HG03159 (cell line): ENCODE measurements around the gene BCAP31.
"Not testable (repeated sequence)": the region's sequence is repeated elsewhere in the genome, so short reads cannot be mapped to it uniquely, and the experiment has no call there.

Experiments
- ATAC-seq: cut with Tn5 transposase; IDR thresholded peaks from one replicate; pipeline ENCODE4 v1.9.1; 2021; ENCODE audit warnings: mild to moderate bottlenecking, moderate library complexity; ENCODE audit not compliant: unreplicated experiment

Gene BCAP31

DNA sequence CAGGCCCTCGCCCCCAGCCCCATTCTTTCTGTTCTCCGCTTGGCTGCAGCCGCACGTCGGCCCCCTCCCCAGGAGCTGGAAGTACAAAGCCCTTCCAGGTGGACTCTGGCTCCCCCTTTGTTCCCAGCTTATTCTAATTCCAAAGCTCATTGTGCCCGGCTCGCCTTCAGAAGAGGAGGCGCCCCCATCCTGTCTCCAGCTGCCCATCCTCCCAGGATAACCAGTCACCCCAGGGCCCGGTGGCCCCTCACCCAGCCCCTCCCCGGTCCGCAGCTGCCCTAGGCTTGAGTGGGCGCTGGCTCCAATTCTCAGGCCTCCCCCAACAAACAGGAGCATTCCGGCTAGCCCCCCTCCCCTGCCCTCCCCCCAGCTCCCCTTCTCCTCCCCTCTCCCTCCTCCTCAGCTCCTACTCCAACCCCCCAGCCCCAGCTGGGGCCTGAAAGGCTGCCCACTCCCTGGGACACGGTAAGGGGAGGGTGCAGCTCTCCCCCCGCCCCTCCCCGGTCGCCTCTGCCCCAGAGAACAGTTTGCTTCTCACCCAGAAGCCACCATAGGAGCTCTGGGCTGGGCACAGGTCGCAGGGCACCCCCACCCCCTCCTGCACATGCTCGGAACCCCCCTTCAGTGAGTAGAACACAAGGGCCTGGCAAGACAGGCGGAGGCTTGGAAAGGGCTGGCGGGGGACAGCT is 39.6 kb downstream of the BCAP31 start:
- ATAC-seq: no peak

DNA sequence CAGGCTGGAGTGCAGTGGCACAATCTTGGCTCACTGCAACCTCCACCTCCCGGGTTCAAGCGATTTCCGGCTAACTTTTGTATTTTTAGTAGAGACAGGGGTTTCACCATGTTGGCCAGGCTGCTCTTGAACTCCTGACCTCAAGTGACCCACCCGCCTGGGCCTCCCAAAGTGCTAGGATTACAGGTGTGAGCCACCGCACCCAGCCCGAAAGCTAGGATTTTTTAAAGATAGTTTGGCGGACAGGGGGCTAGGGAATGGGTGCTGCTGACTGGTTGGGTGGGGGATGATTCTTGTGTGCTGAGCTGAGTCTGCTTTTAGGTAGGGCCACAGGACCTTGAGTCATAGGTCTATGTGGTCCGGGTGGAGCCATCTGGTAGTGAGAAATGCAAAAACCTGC is 40.7 kb downstream of the BCAP31 start:
- not testable (repeated sequence) for ATAC-seq

DNA sequence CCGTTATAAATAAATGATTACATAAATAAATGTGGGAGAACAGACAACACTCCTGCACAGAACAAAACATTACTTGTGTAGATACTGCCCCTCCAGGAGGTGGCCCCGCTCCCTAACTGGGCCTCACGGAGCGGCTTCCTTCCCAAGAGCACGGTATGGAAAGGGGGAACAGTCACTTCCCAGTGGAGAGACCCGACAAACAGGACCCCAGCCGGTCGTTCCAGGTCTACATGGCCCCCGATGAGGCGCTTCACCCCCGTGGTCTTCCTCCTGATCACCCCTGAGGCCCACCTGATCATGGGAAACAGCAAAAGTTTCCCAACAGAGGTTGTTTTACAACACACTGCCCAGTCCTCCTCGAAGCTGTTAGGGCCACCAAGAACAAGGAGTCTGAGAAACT is 43.0 kb downstream of the BCAP31 start:
- no peak for ATAC-seq

DNA sequence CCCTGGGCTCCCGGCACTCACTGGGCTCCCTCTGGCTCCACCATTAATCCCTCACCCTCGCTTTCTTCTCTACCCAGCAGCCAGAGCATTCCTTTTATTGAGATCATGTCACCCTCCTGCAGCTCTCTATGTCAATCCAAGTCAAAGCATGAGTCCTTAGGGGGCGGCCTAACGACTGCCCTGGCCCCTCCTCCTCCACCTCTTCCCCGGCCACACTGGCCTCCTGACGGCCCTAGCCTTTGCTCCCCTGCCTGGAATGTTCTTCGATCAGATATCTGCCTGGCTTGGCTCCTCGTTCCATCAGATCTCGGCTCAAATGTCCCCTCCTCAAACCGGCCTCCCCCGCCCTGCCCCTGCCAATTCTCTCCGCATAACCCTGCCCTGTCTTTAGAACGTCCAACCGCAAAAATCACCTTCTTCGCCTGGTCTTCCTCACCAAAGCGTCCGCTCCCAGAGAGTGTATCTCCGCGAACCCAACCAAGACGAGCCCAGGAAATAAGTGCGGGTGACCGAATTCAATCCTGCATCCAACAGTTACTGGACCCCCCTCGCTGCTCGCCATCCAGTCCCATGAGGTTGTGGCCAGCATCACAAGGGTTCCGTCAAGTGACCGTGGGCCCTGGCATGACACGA is 49.9 kb downstream of the BCAP31 start:
- no peak for ATAC-seq

DNA sequence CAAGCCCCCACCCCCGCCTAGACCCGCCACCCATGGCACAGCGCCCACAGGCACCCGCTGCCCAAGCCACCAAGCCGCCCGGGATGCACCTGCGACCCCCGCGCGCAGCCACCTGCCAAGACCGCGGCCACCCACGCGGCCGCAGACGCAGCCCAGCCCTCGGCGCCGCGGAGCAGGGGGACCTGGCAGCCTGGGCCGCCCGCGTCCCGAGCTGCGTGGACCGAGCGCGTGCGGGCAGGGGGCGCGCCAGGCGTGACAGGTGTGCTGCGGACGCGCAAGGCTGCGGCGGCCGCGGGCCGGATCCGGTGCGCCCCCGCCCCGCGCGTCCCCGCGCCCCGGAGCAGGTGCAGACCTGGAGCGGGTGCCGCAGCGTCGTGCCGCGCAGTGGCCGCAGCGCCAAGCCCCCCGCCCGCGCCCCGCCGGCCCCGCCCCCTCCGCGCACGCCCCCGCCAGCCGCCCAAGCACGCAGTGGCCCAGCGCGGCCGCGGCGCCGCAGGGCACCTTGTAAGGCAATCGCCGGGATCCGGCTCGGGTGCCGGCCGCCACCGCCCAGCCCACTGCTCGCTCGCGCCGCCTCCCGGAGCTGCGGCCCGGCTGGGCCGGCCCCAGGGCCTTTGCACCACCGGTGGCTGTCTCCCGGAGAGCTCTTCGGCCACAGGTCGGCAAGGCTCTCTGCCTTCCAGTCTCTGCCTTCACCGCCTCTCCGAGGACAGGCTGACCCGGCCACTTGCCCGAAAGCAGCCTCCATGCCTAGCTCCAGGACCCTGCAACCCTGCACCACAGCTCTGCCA is 50.6 kb downstream of the BCAP31 start, which contains the start of gene PNCK:
Gene PNCK (minus strand): TSS at position 386 of the 791 bp plus-strand sequence. CDS start 737 bp downstream, outside the sequence.
- ATAC-seq: no peak

DNA sequence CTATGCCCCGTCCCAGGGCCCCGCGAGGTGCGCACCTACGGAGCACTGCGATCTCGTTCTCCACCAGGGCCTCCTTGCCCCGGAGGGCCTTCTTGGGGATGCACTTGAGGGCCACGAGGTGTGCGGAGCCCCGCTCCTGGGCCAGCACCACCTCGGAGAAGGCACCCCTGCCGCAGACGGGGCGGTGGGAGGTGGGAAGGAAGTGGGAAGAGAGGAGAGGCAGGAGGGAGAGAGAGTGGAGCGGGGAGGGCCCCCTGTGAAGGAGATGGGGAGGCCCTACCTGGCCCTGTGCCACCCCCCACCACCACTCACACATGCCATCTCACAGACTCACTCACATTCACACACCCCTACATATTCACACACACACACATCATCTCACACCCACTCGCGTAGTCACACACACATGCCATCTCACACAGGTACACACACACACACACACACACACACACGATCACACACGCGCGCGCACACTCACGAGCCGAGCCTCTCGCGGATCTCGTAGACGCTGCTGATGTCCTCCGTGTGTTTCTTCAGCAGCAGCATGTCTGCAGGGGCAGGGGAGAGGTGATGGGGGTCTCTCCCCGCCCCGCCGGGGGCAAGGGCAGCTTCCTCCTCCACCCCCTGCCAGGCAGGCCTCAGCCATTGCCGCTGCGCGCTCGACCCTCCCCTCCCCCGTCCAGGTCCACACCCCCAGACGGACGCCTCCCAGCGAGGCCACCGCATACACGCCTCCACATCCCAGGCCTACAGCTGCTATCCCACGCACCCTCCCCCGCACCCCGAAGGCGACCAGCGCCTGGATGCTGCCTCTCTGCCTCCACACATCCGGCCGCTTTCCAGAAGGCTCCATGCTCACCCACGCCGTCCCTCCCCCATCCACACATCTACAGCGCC is 51.4 kb downstream of the BCAP31 start:
- no peak for ATAC-seq

DNA sequence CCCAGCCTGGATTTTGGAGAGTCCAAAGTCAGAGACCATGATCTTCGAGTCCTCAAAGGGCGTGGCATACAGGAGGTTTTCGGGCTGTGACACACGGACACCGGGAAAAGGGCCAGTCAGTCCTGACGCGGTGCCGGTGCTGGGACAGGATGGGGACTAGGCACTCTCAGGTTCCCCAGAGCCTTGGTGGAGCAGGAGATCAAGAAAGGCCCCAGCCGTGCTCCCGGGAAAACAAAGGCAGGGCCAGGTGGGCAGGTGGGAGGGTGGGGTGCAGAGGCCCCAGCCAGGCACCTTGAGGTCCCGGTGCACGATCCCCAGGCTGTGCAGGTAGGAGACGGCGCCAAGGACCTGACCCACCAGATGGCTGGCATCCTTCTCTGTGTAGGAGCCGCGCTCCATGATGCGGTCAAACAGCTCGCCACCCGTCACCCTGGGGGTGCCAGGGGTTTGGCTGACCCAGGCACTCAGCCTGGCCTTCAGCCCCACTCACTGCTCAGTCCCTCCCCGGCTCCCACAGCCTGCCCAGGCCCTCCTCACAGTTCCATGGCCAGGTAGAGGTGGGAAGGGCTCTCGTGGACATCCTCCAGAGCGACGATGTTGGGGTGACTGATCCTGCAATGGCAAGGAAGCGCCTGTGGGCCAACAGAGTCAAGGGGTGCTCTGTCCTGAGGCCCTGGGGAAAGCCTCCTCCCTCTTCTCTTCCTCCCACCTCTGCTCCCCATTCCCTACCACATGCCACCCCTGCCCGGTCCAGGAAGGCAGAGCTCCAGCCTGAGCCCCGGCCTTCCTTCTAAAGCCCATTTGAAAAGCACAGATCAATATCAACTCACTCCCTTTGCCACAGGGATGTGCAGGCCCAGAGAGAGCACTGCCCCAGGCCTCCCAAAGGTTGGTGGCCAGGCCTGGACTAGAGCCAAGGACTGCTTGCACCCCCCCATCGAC is 52.3 kb downstream of the BCAP31 start:
- ATAC-seq: no peak

DNA sequence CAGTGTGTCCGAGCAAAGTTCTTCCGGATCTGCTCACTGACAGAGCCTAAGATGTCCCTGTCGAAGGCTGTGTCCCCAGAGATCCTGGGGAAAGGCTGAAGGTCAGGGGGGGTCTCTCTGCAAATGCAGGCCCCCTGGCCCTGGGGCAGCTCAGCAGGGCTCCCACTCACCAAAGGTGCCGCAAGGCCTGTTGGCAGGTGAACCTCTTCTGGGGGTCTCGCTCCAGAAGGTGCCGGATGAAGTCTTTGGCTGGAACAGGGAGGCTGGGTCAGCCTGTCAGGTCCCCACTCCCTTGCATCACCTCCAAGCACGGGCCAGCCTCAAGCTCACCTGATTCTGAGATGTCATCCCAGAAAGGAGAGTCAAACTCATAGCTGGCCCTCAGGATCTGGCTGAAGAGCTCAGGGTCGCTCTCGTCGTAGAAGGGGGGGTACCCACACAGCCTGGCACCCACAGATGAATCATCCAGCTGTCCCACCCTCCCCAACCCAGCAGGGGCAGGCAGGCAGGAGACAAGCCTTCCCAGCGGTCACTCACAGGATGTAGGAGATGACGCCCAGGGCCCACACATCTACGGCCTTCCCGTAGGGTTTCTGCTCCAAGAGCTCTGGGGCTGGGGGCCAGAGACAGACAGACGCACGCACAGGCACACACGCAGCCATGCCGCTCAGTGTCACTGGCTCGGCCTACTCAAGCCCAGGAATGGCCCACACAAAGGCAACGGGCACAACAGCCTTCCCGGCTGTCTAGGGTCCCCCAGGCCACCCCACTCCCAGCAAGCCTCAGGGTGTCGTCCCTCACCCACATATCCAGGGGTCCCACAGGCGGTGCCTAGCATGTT is 53.2 kb downstream of the BCAP31 start:
- ATAC-seq: no peak

DNA sequence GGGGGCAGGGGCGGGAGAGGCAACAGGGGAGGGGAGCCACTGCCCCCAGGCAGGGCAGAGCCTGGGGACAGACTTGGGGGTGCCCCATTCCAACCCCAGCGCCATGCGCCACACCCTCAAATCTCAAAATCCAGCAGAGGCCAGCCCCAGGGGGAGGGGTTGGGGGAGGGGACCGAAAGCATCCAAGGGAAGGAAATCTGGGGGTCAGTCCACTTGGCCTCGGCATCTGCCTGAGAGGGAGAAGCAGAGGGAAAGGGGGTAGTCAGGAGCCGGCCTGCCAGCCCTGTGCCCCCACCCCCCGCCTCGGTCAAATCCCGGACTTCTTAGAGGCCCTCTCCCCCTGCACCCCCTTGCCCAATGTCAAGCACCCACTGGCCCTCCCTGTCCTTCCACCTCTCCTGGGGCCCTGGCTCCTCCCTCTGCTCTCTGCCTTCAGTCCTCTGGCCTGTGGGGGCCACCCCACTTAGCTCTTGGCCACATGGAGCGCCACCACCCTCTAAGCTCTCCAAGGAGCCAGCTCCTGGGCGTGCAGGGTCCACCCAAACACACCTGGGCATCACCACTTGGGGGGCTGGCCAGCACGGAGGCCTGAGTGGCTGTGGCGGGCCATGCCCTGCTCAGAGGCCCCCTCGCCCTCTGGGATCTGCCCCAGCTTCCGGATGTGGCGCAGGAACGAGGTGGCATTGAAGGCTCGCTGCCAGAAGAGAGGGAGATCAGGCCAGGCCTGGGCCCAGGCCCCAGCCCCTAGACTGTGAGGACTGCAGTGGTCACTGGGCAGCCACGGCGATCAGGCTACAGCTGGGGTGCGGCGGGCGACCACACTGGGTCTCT is 54.1 kb downstream of the BCAP31 start:
- ATAC-seq: no peak

DNA sequence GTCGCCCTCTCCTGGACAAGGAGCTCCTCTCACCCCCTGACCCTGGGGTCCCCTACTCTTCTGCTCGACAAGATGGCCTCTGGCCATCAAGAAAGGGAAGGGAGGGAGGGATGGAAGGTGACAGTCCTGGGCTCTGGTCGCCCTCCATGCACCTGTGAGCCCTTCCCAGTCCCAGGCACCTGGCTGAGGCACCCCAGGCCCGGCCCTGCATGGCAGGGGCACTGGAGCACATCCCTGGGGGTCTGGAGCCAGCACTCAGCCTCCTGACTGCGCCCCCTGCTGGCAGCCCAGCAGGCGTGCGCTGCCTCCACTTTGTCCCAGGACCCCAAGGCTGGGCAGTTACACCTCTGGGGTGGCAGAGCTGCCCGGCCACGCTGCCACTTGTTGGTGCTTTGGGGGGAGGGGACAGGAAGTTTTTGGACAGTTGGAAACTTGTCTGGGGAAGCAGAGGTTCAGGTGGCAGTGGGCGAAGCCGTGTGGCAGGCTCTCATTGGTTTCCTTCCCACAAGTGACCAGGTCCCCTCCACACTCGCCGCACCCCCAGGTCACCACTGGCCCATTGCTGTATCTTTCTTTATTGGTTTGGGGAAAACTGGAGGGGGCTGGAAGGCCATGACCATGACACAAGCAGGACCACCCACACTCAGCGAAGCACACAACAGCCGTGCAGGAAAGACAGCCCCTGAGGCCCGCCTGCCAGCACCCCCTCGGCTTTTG is 54.9 kb downstream of the BCAP31 start:
- ATAC-seq: no peak

DNA sequence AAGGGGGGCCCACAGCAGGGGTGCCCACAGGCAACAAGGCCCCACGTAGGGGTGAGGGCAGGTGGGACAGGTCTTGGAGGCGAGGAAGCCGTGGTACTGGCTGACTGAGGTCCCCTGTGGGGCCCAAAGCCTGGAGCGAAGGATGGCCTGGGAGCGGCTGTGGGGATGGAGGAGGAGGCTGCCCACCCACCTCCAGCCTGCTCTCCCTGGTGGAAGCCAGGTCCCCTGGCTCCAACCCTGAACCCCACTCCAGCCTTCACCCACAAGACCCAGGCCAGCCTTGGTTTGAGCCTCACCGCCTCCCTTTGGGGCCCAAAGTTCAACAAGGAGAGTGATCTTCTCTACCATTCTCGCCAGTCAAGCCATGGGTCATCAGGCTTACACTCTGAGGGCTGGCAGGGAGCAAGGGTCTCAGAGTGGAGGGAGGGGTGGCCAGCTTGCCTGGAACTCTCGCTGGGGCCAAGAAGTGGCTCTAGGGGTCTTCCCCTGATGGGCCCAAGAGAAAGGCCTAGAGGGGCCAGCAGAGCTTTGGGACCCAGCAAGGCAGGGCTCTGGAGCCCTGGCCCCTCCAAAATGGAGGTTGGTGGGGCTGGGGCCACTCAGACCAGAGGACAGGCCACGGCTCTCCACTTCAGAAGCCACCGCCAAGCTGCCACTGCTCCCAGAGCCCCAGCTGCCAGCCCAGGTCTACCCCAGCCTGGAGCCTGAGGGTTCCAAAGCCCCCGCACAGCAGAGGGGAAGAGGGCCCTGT is 55.6 kb downstream of the BCAP31 start:
- no peak for ATAC-seq

DNA sequence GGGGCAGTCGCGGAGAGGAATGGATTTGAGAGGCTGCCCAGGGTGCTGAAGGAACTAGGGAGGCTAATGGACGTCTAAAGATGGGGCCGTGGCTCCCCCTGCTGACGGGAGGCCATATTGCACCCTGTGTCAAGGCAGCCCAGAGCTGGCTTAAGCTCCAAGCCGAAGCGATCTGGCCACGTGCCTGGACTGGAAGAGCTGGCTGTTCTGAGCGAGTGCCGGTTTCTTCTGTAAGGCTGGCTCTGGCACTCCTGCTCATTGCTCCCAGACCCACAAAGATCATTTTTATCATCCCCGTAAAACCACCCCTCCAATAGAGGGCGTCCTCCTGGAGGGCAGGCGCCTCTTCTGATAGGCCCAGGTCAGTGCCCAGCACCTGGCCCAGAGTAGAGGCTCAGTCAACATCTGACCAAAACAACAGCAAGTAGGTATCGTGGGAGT is 56.2 kb downstream of the BCAP31 start:
- no peak for ATAC-seq

DNA sequence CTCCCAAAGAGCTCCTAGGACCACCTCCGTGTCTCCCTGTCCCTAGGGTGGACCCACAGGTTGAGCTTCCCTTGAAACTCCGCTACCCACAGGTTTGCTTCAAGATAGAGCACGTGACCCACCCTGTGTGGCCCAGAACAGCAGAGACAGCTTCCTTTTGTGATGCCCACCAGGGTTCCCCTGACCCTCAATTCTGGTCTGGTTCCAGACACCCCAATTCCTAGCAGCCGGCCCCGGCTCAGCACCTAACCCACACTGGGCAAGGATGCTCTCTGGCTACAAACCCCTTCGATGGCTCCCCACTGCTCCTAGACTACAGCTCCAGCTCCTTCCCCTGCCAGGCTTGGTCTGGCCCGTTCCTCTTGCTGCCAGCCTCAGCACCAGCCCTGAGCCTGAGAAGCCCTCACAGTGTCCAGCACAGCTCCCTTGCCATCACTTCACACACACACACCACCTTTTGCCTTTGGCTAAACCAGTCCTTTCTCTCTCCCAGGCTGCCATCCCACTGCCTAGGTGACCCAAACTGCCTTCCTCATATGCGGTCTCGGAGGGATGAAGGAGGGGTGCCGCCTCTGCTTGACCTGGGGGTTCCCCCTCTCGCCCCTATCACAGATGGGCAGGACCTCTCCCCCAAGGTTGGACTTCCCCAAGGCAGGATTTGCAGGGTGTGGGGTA is 56.8 kb downstream of the BCAP31 start:
- ATAC-seq: no peak

DNA sequence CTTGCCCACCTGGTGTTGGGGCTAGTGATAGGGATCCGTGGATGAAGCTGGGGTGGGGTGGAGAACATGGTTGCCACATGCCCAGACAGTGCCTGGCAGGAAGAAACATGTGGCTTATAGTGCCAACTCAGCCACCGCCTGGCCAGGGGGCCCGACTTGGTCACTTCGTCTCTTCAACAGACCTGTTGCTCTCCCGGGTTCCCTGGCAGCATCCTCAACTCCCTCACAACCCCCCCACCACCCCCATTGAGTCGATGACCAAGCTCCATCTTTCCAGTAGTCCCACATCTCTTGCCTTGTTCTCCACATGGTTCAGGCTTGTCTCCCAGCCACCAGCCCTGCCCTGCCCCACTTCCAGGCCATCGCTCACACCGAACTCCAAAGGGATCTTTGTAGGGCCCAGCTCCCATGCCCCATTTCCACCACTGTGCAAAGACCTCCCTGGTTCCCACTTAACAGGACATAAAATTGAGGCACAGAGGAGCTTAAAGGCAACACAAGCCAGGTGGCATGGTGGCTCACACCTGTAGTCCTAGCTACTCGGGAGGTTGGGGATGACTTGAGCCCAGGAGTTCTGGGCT is 58.4 kb downstream of the BCAP31 start:
- no peak for ATAC-seq

DNA sequence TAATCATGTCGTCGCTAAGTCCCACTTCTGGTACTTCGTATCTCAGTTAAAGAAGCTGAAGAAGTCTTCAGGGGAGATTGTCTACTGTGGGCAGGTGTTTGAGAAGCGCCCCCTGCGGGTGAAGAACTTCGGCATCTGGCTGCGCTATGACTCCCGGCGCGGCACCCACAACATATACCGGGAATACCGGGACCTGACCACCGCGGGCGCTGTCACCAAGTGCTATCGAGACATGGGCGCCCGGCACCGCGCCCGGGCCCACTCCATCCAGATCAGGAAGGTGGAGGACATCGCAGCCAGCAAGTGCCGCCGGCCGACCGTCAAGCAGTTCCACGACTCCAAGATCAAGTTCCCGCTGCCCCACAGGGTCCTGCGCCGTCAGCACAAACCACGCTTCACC is 61.9 kb downstream of the BCAP31 start:
- no peak for ATAC-seq

DNA sequence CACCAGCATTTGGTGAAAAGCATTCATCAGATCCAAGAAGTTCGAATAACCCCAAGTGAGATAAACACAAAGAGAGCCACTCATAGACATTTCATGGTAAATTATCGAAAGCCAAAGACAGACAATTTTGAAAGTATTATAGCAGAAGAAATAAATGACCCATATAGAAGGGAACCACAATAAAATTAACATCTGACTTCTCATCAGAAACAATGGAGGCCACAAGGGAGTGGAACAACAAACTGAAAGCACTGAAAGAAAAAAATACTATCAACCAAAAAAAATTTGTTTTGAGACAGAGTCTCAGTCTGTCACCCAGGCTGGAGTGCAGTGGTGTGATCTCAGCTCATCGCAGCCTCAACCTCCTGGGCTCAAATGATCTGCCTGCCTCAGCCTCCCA is 64.9 kb downstream of the BCAP31 start:
- no peak for ATAC-seq
